Fibroblast of peridontal ligament (primary cell): ENCODE data around the gene CAPS.

Experiments
- DNase-seq: peaks from one replicate; pipeline ENCODE4 v3.0.0-alpha.2; 2010; ENCODE audit errors: extremely low read depth

The CAPS gene

GRCh38 chr19:5933391-5934068 lies 19.5 kb downstream of the CAPS start:
- no peak for DNase-seq

GRCh38 chr19:5934069-5934401 lies 20.0 kb downstream of the CAPS start:
- no peak for DNase-seq

- DNase-seq, result peak; percentile 71
Observed at GRCh38 chr19:5934774-5935472, 20.9 kb downstream of the CAPS start.

- peak; percentile 8 for DNase-seq
Observed at GRCh38 chr19:5935473-5936291, 21.6 kb downstream of the CAPS start.

GRCh38 chr19:5936292-5936592 lies 22.2 kb downstream of the CAPS start:
- no peak for DNase-seq

GRCh38 chr19:5937550-5937949 lies 23.5 kb downstream of the CAPS start:
- DNase-seq, result no peak

GRCh38 chr19:5940260-5941208 lies 26.5 kb downstream of the CAPS start:
- no peak for DNase-seq

- no peak for DNase-seq
Observed at GRCh38 chr19:5941673-5942072, 27.6 kb downstream of the CAPS start.

GRCh38 chr19:5943045-5943444 lies 29.0 kb downstream of the CAPS start:
- DNase-seq, result no peak

- peak; percentile 64 for DNase-seq
Observed at GRCh38 chr19:5943623-5944022, 29.6 kb downstream of the CAPS start.

- DNase-seq, result peak; percentile 53
Observed at GRCh38 chr19:5947435-5947834, 33.4 kb downstream of the CAPS start.

- no peak for DNase-seq
Observed at GRCh38 chr19:5948752-5949564, 34.9 kb downstream of the CAPS start.

GRCh38 chr19:5949792-5950305 lies 35.8 kb downstream of the CAPS start:
- no peak for DNase-seq

- DNase-seq, result no peak
Observed at GRCh38 chr19:5950741-5951140, 36.7 kb downstream of the CAPS start.

- DNase-seq, result no peak
Observed at GRCh38 chr19:5951338-5951861, 37.3 kb downstream of the CAPS start.

GRCh38 chr19:5952193-5953029 lies 38.4 kb downstream of the CAPS start:
- no peak for DNase-seq

GRCh38 chr19:5953030-5953589 lies 39.1 kb downstream of the CAPS start:
- peak; percentile 66 for DNase-seq

- DNase-seq, result peak; percentile 56
Observed at GRCh38 chr19:5953680-5954213, 39.7 kb downstream of the CAPS start.

- no peak for DNase-seq
Observed at GRCh38 chr19:5954293-5954692, 40.2 kb downstream of the CAPS start.
